Measurements from ENCODE around the gene GABRG3.

The GABRG3 gene

GRCh38 chr15:27027229-27027628 lies 56.2 kb downstream of the GABRG3 start:
- no peaks in the 10 kb centered on the region for H3K27me3 ChIP-seq (ENCODE audit: insufficient read depth, insufficient read length)
- H3K9ac ChIP-seq (ENCODE audit: insufficient read length, low read depth) = no peak overlapping the region
- no peak for DNase-seq (ENCODE audit: low read depth, low spot score)
- no peak overlapping the region for H3K4me3 ChIP-seq (ENCODE audit: insufficient read length, low read depth)
- H3K4me1 ChIP-seq (ENCODE audit: insufficient read depth, insufficient read length) = peaks cover 5% of the 10 kb centered on the region
- no peaks in the 10 kb centered on the region for H3K9me3 ChIP-seq (ENCODE audit: insufficient read depth, low read length)
- TF ChIP-seq ZNF274 (IDR thresholded peaks at IDR 0.05; ENCODE audit: low read depth, low read length) = no peak
- no peak for TF ChIP-seq SUZ12 (IDR thresholded peaks at IDR 0.05; ENCODE audit: extremely low read depth, insufficient read depth, insufficient read length)
- no peak for TF ChIP-seq YY1 (IDR thresholded peaks at IDR 0.05; ENCODE audit: insufficient read depth, insufficient read length)
- H3K36me3 ChIP-seq (ENCODE audit: insufficient read depth, insufficient read length, low read length) = no peaks in the 10 kb centered on the region

GRCh38 chr15:27028858-27029477 lies 58.0 kb downstream of the GABRG3 start:
- Histone ChIP-seq H3K9ac (ENCODE audit: insufficient read length, low read depth) (no peak overlapping the region), H3K4me3 (ENCODE audit: insufficient read length, low read depth) (no peak overlapping the region), H3K36me3 (ENCODE audit: insufficient read depth, insufficient read length, low read length) (no peaks in the 10 kb centered on the region), H3K9me3 (ENCODE audit: insufficient read depth, low read length) (no peaks in the 10 kb centered on the region), H3K4me1 (ENCODE audit: insufficient read depth, insufficient read length) (peaks cover 5% of the 10 kb centered on the region), H3K27me3 (ENCODE audit: insufficient read depth, insufficient read length) (no peaks in the 10 kb centered on the region)
- no peak for TF ChIP-seq ZNF274 (IDR thresholded peaks at IDR 0.05; ENCODE audit: low read depth, low read length)
- no peak for TF ChIP-seq SUZ12 (IDR thresholded peaks at IDR 0.05; ENCODE audit: extremely low read depth, insufficient read depth, insufficient read length)
- TF ChIP-seq YY1 (IDR thresholded peaks at IDR 0.05; ENCODE audit: insufficient read depth, insufficient read length) = no peak
- DNase-seq (ENCODE audit: low read depth, low spot score) = no peak

GRCh38 chr15:27036210-27036609 lies 65.2 kb downstream of the GABRG3 start:
- no peak for DNase-seq (ENCODE audit: low read depth, low spot score)
- no peaks in the 10 kb centered on the region; the same call in 1 of the 2 replicates for H3K9me3 ChIP-seq (ENCODE audit: insufficient read depth, low read length)
- TF ChIP-seq SUZ12 (IDR thresholded peaks at IDR 0.05; ENCODE audit: extremely low read depth, insufficient read depth, insufficient read length) = no peak
- no peak for TF ChIP-seq YY1 (IDR thresholded peaks at IDR 0.05; ENCODE audit: insufficient read depth, insufficient read length)
- TF ChIP-seq ZNF274 (IDR thresholded peaks at IDR 0.05; ENCODE audit: low read depth, low read length) = no peak

GRCh38 chr15:27037501-27037900 lies 66.5 kb downstream of the GABRG3 start:
- Histone ChIP-seq H3K4me1 (ENCODE audit: insufficient read depth, insufficient read length) (peaks cover 1% of the 10 kb centered on the region), H3K4me3 (ENCODE audit: insufficient read length, low read depth) (no peak overlapping the region), H3K9ac (ENCODE audit: insufficient read length, low read depth) (no peak overlapping the region), H3K36me3 (ENCODE audit: insufficient read depth, insufficient read length, low read length) (no peaks in the 10 kb centered on the region), H3K27me3 (ENCODE audit: insufficient read depth, insufficient read length) (no peaks in the 10 kb centered on the region), H3K9me3 (ENCODE audit: insufficient read depth, low read length) (no peaks in the 10 kb centered on the region; the same call in 1 of the 2 replicates)
- no peak for DNase-seq (ENCODE audit: low read depth, low spot score)
- TF ChIP-seq YY1 (IDR thresholded peaks at IDR 0.05; ENCODE audit: insufficient read depth, insufficient read length) = no peak
- TF ChIP-seq ZNF274 (IDR thresholded peaks at IDR 0.05; ENCODE audit: low read depth, low read length) = no peak
- no peak for TF ChIP-seq SUZ12 (IDR thresholded peaks at IDR 0.05; ENCODE audit: extremely low read depth, insufficient read depth, insufficient read length)

More at GRCh38 chr15:27036210-27036609, 65.2 kb downstream of the GABRG3 start:
- Histone ChIP-seq H3K9ac (ENCODE audit: insufficient read length, low read depth) (no peak overlapping the region), H3K4me1 (ENCODE audit: insufficient read depth, insufficient read length) (no peaks in the 10 kb centered on the region), H3K36me3 (ENCODE audit: insufficient read depth, insufficient read length, low read length) (no peaks in the 10 kb centered on the region), H3K4me3 (ENCODE audit: insufficient read length, low read depth) (no peak overlapping the region), H3K27me3 (ENCODE audit: insufficient read depth, insufficient read length) (no peaks in the 10 kb centered on the region)

GRCh38 chr15:27039152-27039551 lies 68.2 kb downstream of the GABRG3 start:
- Histone ChIP-seq H3K27me3 (ENCODE audit: insufficient read depth, insufficient read length) (no peaks in the 10 kb centered on the region), H3K4me1 (ENCODE audit: insufficient read depth, insufficient read length) (peaks cover 2% of the 10 kb centered on the region), H3K4me3 (ENCODE audit: insufficient read length, low read depth) (no peak overlapping the region), H3K36me3 (ENCODE audit: insufficient read depth, insufficient read length, low read length) (no peaks in the 10 kb centered on the region), H3K9me3 (ENCODE audit: insufficient read depth, low read length) (no peaks in the 10 kb centered on the region; the same call in 1 of the 2 replicates), H3K9ac (ENCODE audit: insufficient read length, low read depth) (no peak overlapping the region)
- TF ChIP-seq SUZ12 (IDR thresholded peaks at IDR 0.05; ENCODE audit: extremely low read depth, insufficient read depth, insufficient read length) (no peak), YY1 (IDR thresholded peaks at IDR 0.05; ENCODE audit: insufficient read depth, insufficient read length) (no peak), ZNF274 (IDR thresholded peaks at IDR 0.05; ENCODE audit: low read depth, low read length) (no peak)
- no peak for DNase-seq (ENCODE audit: low read depth, low spot score)

GRCh38 chr15:27042230-27042629 lies 71.2 kb downstream of the GABRG3 start:
- Histone ChIP-seq H3K4me1 (ENCODE audit: insufficient read depth, insufficient read length) (peaks cover 2% of the 10 kb centered on the region), H3K9me3 (ENCODE audit: insufficient read depth, low read length) (no peaks in the 10 kb centered on the region), H3K4me3 (ENCODE audit: insufficient read length, low read depth) (no peak overlapping the region), H3K27me3 (ENCODE audit: insufficient read depth, insufficient read length) (no peaks in the 10 kb centered on the region), H3K9ac (ENCODE audit: insufficient read length, low read depth) (no peak overlapping the region), H3K36me3 (ENCODE audit: insufficient read depth, insufficient read length, low read length) (no peaks in the 10 kb centered on the region)
- DNase-seq (ENCODE audit: low read depth, low spot score) = no peak
- TF ChIP-seq YY1 (IDR thresholded peaks at IDR 0.05; ENCODE audit: insufficient read depth, insufficient read length) (no peak), ZNF274 (IDR thresholded peaks at IDR 0.05; ENCODE audit: low read depth, low read length) (no peak), SUZ12 (IDR thresholded peaks at IDR 0.05; ENCODE audit: extremely low read depth, insufficient read depth, insufficient read length) (no peak)

- H3K36me3 ChIP-seq (ENCODE audit: insufficient read depth, insufficient read length, low read length) = no peaks in the 10 kb centered on the region
- H3K9ac ChIP-seq (ENCODE audit: insufficient read length, low read depth) = no peak overlapping the region
- TF ChIP-seq ZNF274 (IDR thresholded peaks at IDR 0.05; ENCODE audit: low read depth, low read length) = no peak
- TF ChIP-seq YY1 (IDR thresholded peaks at IDR 0.05; ENCODE audit: insufficient read depth, insufficient read length) = no peak
- TF ChIP-seq SUZ12 (IDR thresholded peaks at IDR 0.05; ENCODE audit: extremely low read depth, insufficient read depth, insufficient read length) = no peak
- H3K9me3 ChIP-seq (ENCODE audit: insufficient read depth, low read length) = no peaks in the 10 kb centered on the region
- peaks cover 2% of the 10 kb centered on the region for H3K4me1 ChIP-seq (ENCODE audit: insufficient read depth, insufficient read length)
- no peaks in the 10 kb centered on the region for H3K27me3 ChIP-seq (ENCODE audit: insufficient read depth, insufficient read length)
- no peak for DNase-seq (ENCODE audit: low read depth, low spot score)
- no peak overlapping the region for H3K4me3 ChIP-seq (ENCODE audit: insufficient read length, low read depth)
Observed at GRCh38 chr15:27042646-27043045, 71.7 kb downstream of the GABRG3 start.
